ENCODE measurements around the gene NUB1. TPM values are rescaled to one million over a fixed set of nuclear protein-coding genes. Genes with fewer than 3 reads are reported as not detected.

Gene NUB1
- total RNA-seq, 2 donors from 2014 or later = 46.4 to 53.7 TPM

GRCh38 chr7:151397026-151397425 lies 55.4 kb downstream of the NUB1 start:
- Histone ChIP-seq H3K36me3 (no peaks in the 10 kb centered on the region), H3K9me3 (no peaks in the 10 kb centered on the region), H3K4me1 (replicated peaks) (no peaks in the 10 kb centered on the region), H3K27ac (no peak overlapping the region), H3K27me3 (replicated peaks; ENCODE audit: insufficient read depth) (no peaks in the 10 kb centered on the region), H3K4me3 (no peak overlapping the region)
- no peak for DNase-seq (ENCODE audit: low spot score)
- WGBS = 90% methylated on average over 13 of the region's 13 CpGs
- no peak for TF ChIP-seq POLR2AphosphoS5 (IDR thresholded peaks at IDR 0.05)
- TF ChIP-seq POLR2A (IDR thresholded peaks at IDR 0.05) = no peak
- TF ChIP-seq CTCF (IDR thresholded peaks at IDR 0.05) = no peak
- intact Hi-C loops (cut with DNase I) = no loop called here

DNA sequence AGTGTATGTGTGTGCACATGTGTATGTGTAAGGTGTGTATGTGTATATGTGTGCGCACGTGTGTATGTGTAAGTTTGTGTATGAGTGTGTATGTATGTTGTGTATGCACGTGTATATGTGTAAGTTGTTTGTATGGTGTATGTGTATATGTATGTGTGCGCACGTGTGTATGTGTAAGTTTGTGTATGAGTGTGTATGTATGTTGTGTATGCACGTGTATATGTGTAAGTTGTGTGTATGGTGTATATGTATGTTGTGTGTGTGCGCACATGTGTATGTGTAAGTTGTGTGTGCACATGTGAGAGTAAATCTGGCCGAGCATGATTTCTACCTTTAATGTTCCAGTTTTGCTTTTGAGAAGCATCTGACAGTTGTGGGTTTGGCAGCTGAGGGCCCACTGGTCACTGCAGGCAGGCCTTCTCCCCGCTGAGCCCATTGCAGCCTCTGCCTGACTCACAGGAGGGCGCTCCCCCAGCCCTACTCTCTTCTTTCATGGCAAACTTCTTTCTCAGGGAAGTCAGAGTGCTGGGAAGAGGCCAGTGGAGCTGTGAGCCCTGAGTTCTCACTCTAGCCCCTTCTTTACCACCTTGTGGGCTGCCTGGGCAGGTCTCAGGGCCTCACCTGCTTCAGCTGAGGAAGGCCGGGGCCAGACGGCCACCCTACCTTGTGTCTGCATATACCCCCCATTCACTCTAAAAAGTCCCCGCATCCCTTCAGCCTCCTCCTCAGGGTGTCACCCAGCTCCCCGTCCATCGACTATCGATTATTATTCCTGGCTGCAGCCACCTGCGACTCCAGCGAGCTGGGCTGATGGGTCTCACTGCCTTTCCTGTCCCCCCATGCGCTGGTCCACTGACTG lies 57.1 kb downstream of the NUB1 start:
- TF ChIP-seq POLR2AphosphoS5 (IDR thresholded peaks at IDR 0.05) (no peak), CTCF (IDR thresholded peaks at IDR 0.05) (no peak), POLR2A (IDR thresholded peaks at IDR 0.05) (no peak)
- Histone ChIP-seq H3K4me1 (replicated peaks) (no peaks in the 10 kb centered on the region), H3K36me3 (no peaks in the 10 kb centered on the region), H3K4me3 (no peak overlapping the region), H3K27me3 (replicated peaks; ENCODE audit: insufficient read depth) (no peaks in the 10 kb centered on the region), H3K27ac (no peak overlapping the region), H3K9me3 (no peaks in the 10 kb centered on the region)
- 94% methylated on average over 19 of the region's 19 CpGs for WGBS
- intact Hi-C loops (cut with DNase I) = no loop called here
- DNase-seq (ENCODE audit: low spot score) = no peak

DNA sequence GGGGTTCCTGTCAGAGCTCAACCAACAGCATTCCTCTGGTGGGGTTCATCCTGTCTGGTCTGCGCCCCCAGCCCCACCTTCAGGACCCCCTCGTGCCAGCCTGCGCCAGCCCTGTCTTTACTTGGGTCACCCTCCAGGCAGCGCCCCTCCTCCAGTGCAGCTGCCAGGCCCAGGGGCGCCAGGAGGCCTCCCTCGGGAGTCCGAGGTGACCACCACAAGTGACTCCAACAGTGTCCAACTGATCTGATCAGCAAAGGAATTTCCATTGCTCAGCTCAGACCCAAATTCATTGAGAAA lies 57.6 kb downstream of the NUB1 start:
- Histone ChIP-seq H3K36me3 (no peaks in the 10 kb centered on the region), H3K27me3 (replicated peaks; ENCODE audit: insufficient read depth) (no peaks in the 10 kb centered on the region), H3K27ac (no peak overlapping the region), H3K4me3 (no peak overlapping the region), H3K9me3 (no peaks in the 10 kb centered on the region), H3K4me1 (replicated peaks) (no peaks in the 10 kb centered on the region)
- 84% methylated on average over 7 of the region's 7 CpGs for WGBS
- intact Hi-C loops (cut with DNase I) = no loop called here
- no peak for TF ChIP-seq POLR2A (IDR thresholded peaks at IDR 0.05)
- TF ChIP-seq POLR2AphosphoS5 (IDR thresholded peaks at IDR 0.05) = no peak
- TF ChIP-seq CTCF (IDR thresholded peaks at IDR 0.05) = no peak
- no peak for DNase-seq (ENCODE audit: low spot score)

- Histone ChIP-seq H3K36me3 (no peaks in the 10 kb centered on the region), H3K27me3 (replicated peaks; ENCODE audit: insufficient read depth) (no peaks in the 10 kb centered on the region), H3K4me3 (no peak overlapping the region), H3K27ac (no peak overlapping the region), H3K9me3 (no peaks in the 10 kb centered on the region), H3K4me1 (replicated peaks) (no peaks in the 10 kb centered on the region)
- WGBS = 94% methylated on average over 14 of the region's 14 CpGs
- intact Hi-C loops (cut with DNase I) = no loop called here
- DNase-seq (ENCODE audit: low spot score) = no peak
- no peak for TF ChIP-seq CTCF (IDR thresholded peaks at IDR 0.05)
- no peak for TF ChIP-seq POLR2AphosphoS5 (IDR thresholded peaks at IDR 0.05)
- no peak for TF ChIP-seq POLR2A (IDR thresholded peaks at IDR 0.05)
Observed at GRCh38 chr7:151399906-151400305, 58.3 kb downstream of the NUB1 start.
